Lower leg skin (tissue), 3 donors: ENCODE measurements around the gene ANO9.

ENCODE experiments used
- POLR2A ChIP-seq, 2 donors: fragments of 450-650 bp; IDR thresholded peaks; one replicate each; pipeline ENCODE4 v1.6.1; 2016 to 2017; ENCODE audit warnings: antibody characterized with exemption in 2 of 2, mild to moderate bottlenecking in 1 of 2, moderate library complexity in 1 of 2
- TF ChIP-seq, protein P1 (sequence below), 3 donors: fragments of 450-650 bp; IDR thresholded peaks; one replicate each; pipeline ENCODE4 v1.5.1; 2016; ENCODE audit warnings: antibody characterized with exemption in 3 of 3, mild to moderate bottlenecking in 3 of 3, moderate library complexity in 2 of 3

GRCh38 chr11:429931-430456, 11.8 kb downstream of the ANO9 start:
- TF ChIP-seq, protein P1, sequence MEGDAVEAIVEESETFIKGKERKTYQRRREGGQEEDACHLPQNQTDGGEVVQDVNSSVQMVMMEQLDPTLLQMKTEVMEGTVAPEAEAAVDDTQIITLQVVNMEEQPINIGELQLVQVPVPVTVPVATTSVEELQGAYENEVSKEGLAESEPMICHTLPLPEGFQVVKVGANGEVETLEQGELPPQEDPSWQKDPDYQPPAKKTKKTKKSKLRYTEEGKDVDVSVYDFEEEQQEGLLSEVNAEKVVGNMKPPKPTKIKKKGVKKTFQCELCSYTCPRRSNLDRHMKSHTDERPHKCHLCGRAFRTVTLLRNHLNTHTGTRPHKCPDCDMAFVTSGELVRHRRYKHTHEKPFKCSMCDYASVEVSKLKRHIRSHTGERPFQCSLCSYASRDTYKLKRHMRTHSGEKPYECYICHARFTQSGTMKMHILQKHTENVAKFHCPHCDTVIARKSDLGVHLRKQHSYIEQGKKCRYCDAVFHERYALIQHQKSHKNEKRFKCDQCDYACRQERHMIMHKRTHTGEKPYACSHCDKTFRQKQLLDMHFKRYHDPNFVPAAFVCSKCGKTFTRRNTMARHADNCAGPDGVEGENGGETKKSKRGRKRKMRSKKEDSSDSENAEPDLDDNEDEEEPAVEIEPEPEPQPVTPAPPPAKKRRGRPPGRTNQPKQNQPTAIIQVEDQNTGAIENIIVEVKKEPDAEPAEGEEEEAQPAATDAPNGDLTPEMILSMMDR (IDR thresholded peaks at IDR 0.05): no peak
- TF ChIP-seq POLR2A (IDR thresholded peaks at IDR 0.05): no peak
